ENCODE measurements around the gene FAM222A. TPM values are rescaled to one million over a fixed set of nuclear protein-coding genes. Genes with fewer than 3 reads are reported as not detected.

Gene FAM222A
- total RNA-seq, 1 experiment from 2014 or later: 3.7 TPM

DNA sequence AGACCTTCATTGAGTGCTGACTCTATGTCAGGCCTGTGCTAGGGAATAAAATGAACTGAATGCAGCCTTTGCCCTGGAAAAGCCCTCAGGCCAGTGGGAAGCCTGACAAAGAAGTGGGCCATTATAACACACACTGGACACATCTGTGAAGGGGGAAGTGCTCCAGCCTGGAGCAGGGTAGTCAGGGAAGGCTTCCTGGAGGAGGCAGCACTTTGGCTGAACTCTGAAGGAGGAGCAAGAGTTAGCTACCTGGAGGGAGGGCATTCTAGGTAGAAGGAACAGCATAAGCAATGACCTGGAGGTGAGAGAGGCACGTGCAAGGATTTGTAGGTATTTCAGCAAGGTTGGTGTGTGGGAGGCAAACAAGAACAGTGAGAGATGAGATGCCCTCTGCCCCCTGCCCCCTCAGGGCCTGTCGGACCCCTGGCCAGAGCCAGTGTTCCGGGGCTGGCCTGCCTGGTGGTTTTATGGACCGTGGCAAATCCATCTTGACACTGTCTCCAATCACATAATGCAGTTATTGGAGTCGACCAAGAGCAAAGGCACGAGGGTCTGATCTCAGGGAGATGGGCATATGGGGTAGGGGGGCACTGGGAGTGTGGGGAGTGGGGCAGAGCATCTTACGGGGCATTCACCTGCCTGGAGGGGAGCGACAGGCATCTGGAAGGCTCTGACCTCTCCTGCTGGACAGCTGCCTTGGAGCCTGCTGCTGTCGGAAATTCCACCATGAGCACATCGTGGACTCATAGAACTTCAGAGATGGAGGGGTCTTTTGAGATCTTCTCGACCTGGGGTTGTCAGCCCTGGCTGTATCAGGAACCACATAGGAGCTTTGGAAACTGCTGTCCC lies 2.7 kb upstream of the FAM222A start:
- CTCF ChIA-PET: no interaction called here
- H3K4me2 ChIP-seq (ENCODE audit: low read length): no peak overlapping the region

DNA sequence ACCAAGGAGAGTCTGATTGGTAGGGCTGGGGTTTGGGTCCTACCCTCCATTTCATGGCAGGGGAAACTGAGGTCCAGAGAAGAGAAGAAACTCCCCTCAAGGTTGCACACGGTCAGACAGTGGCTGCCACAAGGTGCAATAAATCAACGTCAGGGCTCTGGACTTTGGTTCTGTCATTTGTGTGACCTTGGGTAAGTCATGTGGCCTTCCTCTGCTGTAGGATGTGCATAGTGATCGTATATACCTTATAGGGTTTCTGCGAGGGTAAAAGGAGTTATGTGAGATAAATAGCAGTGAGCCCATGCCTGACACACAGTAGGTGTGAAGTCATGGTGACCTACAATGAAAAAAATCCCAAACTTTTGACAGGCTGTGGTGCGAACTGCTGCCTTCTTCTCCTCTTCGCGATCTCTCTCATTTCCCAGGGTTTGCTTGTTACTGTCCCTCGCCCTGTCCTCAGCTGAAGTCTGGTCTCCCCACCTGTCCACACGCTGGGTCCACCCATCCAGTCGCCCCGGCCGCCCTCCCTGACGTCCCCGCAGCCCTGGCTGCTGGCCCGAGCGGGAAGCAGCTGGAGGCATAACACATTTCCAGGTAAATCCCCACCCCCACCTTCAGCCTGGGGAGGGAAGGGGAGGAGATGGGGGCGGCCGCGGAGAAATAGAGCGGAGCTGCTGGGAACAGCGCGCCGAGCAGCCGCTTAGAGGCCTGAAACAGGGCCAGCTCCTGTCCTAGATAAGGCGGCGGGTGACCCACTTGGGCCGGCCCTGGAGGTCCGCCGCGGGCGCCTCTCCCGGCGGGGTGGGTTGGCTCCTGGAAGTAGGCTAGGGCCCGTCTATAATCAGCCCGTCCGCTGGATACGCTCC lies 1.8 kb upstream of the FAM222A start:
- H3K9ac ChIP-seq (ENCODE audit: low read length): no peak overlapping the region
- no peaks in the 10 kb centered on the region for H3K9me2 ChIP-seq (ENCODE audit: insufficient read depth)
- H3K36me3 ChIP-seq (ENCODE audit: control insufficient read depth in 1 of 2, insufficient read depth in 2 of 2, low read length in 2 of 2): no peaks in the 10 kb centered on the region
- H2AFZ ChIP-seq (ENCODE audit: low read depth, low read length, poor library complexity, severe bottlenecking): no peak overlapping the region
- ChIA-PET RAD21 (ENCODE audit: low non-redundant PET in 1 of 2, low total read pairs in 2 of 2, uncharacterized antibody in 2 of 2, unreplicated experiment in 2 of 2) (no interaction called here), POLR2A (no interaction called here), CTCF (no interaction called here)
- H3K4me3 ChIP-seq (replicated peaks in 1 of 2; ENCODE audit: low read depth in 1 of 2, low read length in 2 of 2): no peak overlapping the region
- ATAC-seq (no peak), DNase-seq (ENCODE audit: low read depth, low spot score) (no peak)
- no peak overlapping the region for H3K27ac ChIP-seq (ENCODE audit: low read depth, low read length)
- peaks cover 6 to 15% of the 10 kb centered on the region in 2 experiments; a peak in 3 of 4 replicates for H3K4me1 ChIP-seq (ENCODE audit: control insufficient read depth in 1 of 2, insufficient read depth in 2 of 2, low read length in 2 of 2)
- H3K4me2 ChIP-seq (ENCODE audit: low read length): no peak overlapping the region
- H3K9me3 ChIP-seq (ENCODE audit: control insufficient read depth in 1 of 2, insufficient read depth in 1 of 2, low read depth in 1 of 2, low read length in 2 of 2): no peaks in the 10 kb centered on the region
- no peaks in the 10 kb centered on the region for H3K27me3 ChIP-seq (ENCODE audit: insufficient read depth, low read length)
- H4K20me1 ChIP-seq (ENCODE audit: insufficient read depth): no peaks in the 10 kb centered on the region
- no peaks in the 10 kb centered on the region for H3K79me2 ChIP-seq (ENCODE audit: insufficient read depth, low read length)
- intact Hi-C loops (cut with micrococcal nuclease): no loop called here
- no TSS peak for BruUV-seq (replicated peaks)
- TF ChIP-seq MAX (IDR thresholded peaks at IDR 0.05) (no peak), RAD21 (IDR thresholded peaks at IDR 0.05; ENCODE audit: low read depth) (no peak), FOSL1 (IDR thresholded peaks at IDR 0.05; ENCODE audit: low read depth) (no peak), SP1 (IDR thresholded peaks at IDR 0.05; ENCODE audit: low read depth) (no peak), CEBPB (IDR thresholded peaks at IDR 0.05; ENCODE audit: low read depth) (no peak), JUND (IDR thresholded peaks at IDR 0.05) (no peak), POLR2A (IDR thresholded peaks at IDR 0.05; ENCODE audit: borderline replicate concordance, extremely low read depth, insufficient read depth, insufficient read length) (no peak), EZH2phosphoT487 (IDR thresholded peaks at IDR 0.05; ENCODE audit: borderline replicate concordance) (no peak), TCF7L2 (IDR thresholded peaks at IDR 0.05; ENCODE audit: borderline replicate concordance, extremely low read depth, insufficient read depth, insufficient read length) (no peak), ATF3 (IDR thresholded peaks at IDR 0.05) (no peak), POLR2AphosphoS5 (IDR thresholded peaks at IDR 0.05; ENCODE audit: low read depth, low read length) (no peak), SIN3A (IDR thresholded peaks at IDR 0.05; ENCODE audit: low read depth) (no peak)
- TF ChIP-seq, protein P1, sequence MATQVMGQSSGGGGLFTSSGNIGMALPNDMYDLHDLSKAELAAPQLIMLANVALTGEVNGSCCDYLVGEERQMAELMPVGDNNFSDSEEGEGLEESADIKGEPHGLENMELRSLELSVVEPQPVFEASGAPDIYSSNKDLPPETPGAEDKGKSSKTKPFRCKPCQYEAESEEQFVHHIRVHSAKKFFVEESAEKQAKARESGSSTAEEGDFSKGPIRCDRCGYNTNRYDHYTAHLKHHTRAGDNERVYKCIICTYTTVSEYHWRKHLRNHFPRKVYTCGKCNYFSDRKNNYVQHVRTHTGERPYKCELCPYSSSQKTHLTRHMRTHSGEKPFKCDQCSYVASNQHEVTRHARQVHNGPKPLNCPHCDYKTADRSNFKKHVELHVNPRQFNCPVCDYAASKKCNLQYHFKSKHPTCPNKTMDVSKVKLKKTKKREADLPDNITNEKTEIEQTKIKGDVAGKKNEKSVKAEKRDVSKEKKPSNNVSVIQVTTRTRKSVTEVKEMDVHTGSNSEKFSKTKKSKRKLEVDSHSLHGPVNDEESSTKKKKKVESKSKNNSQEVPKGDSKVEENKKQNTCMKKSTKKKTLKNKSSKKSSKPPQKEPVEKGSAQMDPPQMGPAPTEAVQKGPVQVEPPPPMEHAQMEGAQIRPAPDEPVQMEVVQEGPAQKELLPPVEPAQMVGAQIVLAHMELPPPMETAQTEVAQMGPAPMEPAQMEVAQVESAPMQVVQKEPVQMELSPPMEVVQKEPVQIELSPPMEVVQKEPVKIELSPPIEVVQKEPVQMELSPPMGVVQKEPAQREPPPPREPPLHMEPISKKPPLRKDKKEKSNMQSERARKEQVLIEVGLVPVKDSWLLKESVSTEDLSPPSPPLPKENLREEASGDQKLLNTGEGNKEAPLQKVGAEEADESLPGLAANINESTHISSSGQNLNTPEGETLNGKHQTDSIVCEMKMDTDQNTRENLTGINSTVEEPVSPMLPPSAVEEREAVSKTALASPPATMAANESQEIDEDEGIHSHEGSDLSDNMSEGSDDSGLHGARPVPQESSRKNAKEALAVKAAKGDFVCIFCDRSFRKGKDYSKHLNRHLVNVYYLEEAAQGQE (IDR thresholded peaks at IDR 0.05; ENCODE audit: low read depth): no peak

More for the DNA sequence above, 2.7 kb upstream of the FAM222A start:
- ChIA-PET POLR2A (no interaction called here), RAD21 (ENCODE audit: low non-redundant PET in 1 of 2, low total read pairs in 2 of 2, uncharacterized antibody in 2 of 2, unreplicated experiment in 2 of 2) (no interaction called here)
- Histone ChIP-seq H4K20me1 (ENCODE audit: insufficient read depth) (no peaks in the 10 kb centered on the region), H3K4me1 (ENCODE audit: control insufficient read depth in 1 of 2, insufficient read depth in 2 of 2, low read length in 2 of 2) (peaks cover 6 to 15% of the 10 kb centered on the region in 2 experiments; a peak in 3 of 4 replicates), H3K9me3 (ENCODE audit: control insufficient read depth in 1 of 2, insufficient read depth in 1 of 2, low read depth in 1 of 2, low read length in 2 of 2) (no peaks in the 10 kb centered on the region), H3K4me3 (replicated peaks in 1 of 2; ENCODE audit: low read depth in 1 of 2, low read length in 2 of 2) (no peak overlapping the region), H3K9ac (ENCODE audit: low read length) (no peak overlapping the region), H3K36me3 (ENCODE audit: control insufficient read depth in 1 of 2, insufficient read depth in 2 of 2, low read length in 2 of 2) (no peaks in the 10 kb centered on the region), H3K9me2 (ENCODE audit: insufficient read depth) (no peaks in the 10 kb centered on the region), H3K27ac (ENCODE audit: low read depth, low read length) (no peak overlapping the region), H3K27me3 (ENCODE audit: insufficient read depth, low read length) (no peaks in the 10 kb centered on the region), H3K79me2 (ENCODE audit: insufficient read depth, low read length) (no peaks in the 10 kb centered on the region), H2AFZ (ENCODE audit: low read depth, low read length, poor library complexity, severe bottlenecking) (no peak overlapping the region)
- intact Hi-C loops (cut with micrococcal nuclease): no loop called here
- DNase-seq (ENCODE audit: low read depth, low spot score) (no peak), ATAC-seq (no peak)
- TF ChIP-seq ZNF274 (IDR thresholded peaks at IDR 0.05; ENCODE audit: low read depth, low read length): no peak
- TF ChIP-seq SIN3A (IDR thresholded peaks at IDR 0.05; ENCODE audit: low read depth): no peak
- no TSS peak for BruUV-seq (replicated peaks)
